HepG2 (cell line): ENCODE measurements around the gene MYL6. TPM values are rescaled to one million over a fixed set of nuclear protein-coding genes. Genes with fewer than 3 reads are reported as not detected.

Experiments used
- ADNP ChIP-seq: sonication (generic); formaldehyde crosslinking; IDR thresholded peaks from 2 replicates; pipeline ENCODE4 v1.4.0; 2020; ENCODE audit warnings: missing genetic modification reagents
- CAMTA2 ChIP-seq: sonication (generic); formaldehyde crosslinking; IDR thresholded peaks from 2 replicates; pipeline ENCODE4 v1.4.0; 2020; ENCODE audit warnings: mild to moderate bottlenecking, missing genetic modification reagents, borderline replicate concordance
- HOXA5 ChIP-seq: sonication (generic); formaldehyde crosslinking; IDR thresholded peaks from 2 replicates; pipeline ENCODE4 v1.4.0; 2020; ENCODE audit warnings: missing genetic modification reagents
- KAT7 ChIP-seq: IDR thresholded peaks from 2 replicates; pipeline ENCODE4 v1.6.1; 2018; ENCODE audit warnings: borderline replicate concordance, missing compliant biosample characterization
- KLF6 ChIP-seq: IDR thresholded peaks from 2 replicates; pipeline ENCODE4 v1.8.0; 2016; ENCODE audit warnings: missing biosample characterization, missing genetic modification reagents
- PAX8 ChIP-seq: sonication (generic); formaldehyde crosslinking; IDR thresholded peaks from 2 replicates; pipeline ENCODE4 v1.8.0; 2022; ENCODE audit warnings: mild to moderate bottlenecking, missing genetic modification reagents, borderline replicate concordance
- PCBP1 ChIP-seq: fragments of 200-400 bp; formaldehyde crosslinking; IDR thresholded peaks from 2 replicates; pipeline ENCODE4 v1.6.1; 2017; ENCODE audit warnings: mild to moderate bottlenecking, low read depth, low read length, borderline replicate concordance
- RARA ChIP-seq: IDR thresholded peaks from 2 replicates; pipeline ENCODE4 v1.6.1; 2016; ENCODE audit warnings: missing genetic modification reagents, missing compliant biosample characterization
- SRSF4 ChIP-seq: fragments of 200-400 bp; formaldehyde crosslinking; IDR thresholded peaks from one replicate; pipeline ENCODE4 v1.6.1; 2018; ENCODE audit warnings: mild to moderate bottlenecking, low read depth, low read length, moderate library complexity; ENCODE audit not compliant: poor library complexity, severe bottlenecking
- TARDBP ChIP-seq: sonication (generic); formaldehyde crosslinking; IDR thresholded peaks from 2 replicates; pipeline ENCODE4 v1.8.0; 2022; ENCODE audit warnings: mild to moderate bottlenecking, missing genetic modification reagents
- ZNF10 ChIP-seq: sonication (generic); formaldehyde crosslinking; IDR thresholded peaks from 2 replicates; pipeline ENCODE4 v1.4.0; 2020; ENCODE audit warnings: mild to moderate bottlenecking, low read depth, missing genetic modification reagents, borderline replicate concordance
- ZNF136 ChIP-seq: sonication (generic); formaldehyde crosslinking; IDR thresholded peaks from 2 replicates; pipeline ENCODE4 v1.8.1; 2022; ENCODE audit warnings: low read depth, mild to moderate bottlenecking, moderate library complexity, missing genetic modification reagents
- polyA plus RNA-seq, 8 experiments: library from polyadenylated mRNA; depleted of rRNA in 3 of 8; stranded (reverse) in 7 of 8; unstranded in 1 of 8; fragments of >200 nt; fragmentation: Illumina TruSeq in 4 of 8; extraction: Trizol in 4 of 8; gene quantifications; 2 replicates each; pipeline versions ENCODE4 v1.2.1 to v1.2.3, GENCODE V29; 2011 to 2016; ENCODE audit warnings: low read depth in 4 of 8, missing spikeins in 1 of 8, mixed read lengths in 1 of 8; ENCODE audit not compliant: insufficient read depth in 1 of 8
- total RNA-seq, 5 experiments: library from RNA; depleted of rRNA; stranded (reverse); fragments of >200 nt; fragmentation: Illumina TruSeq; extraction: Trizol; gene quantifications; 2 replicates each; pipeline ENCODE4 v1.2.3, GENCODE V29; 2016; ENCODE audit warnings: low read depth in 1 of 5
- TF ChIP-seq, protein P1 (sequence below): sonication (generic); formaldehyde crosslinking; IDR thresholded peaks from 2 replicates; pipeline ENCODE4 v1.5.0; 2020; ENCODE audit warnings: missing genetic modification reagents
- TF ChIP-seq, protein P2 (sequence below): sonication (generic); formaldehyde crosslinking; IDR thresholded peaks from 2 replicates; pipeline ENCODE4 v1.4.0; 2020; ENCODE audit warnings: mild to moderate bottlenecking, missing genetic modification reagents
- TF ChIP-seq, protein P3 (sequence below): sonication (generic); formaldehyde crosslinking; IDR thresholded peaks from 2 replicates; pipeline ENCODE4 v1.4.0; 2020; ENCODE audit warnings: missing genetic modification reagents, borderline replicate concordance
- TF ChIP-seq, protein P4 (sequence below): sonication (generic); formaldehyde crosslinking; IDR thresholded peaks from 2 replicates; pipeline ENCODE4 v1.5.1; 2020; ENCODE audit warnings: mild to moderate bottlenecking, missing genetic modification reagents, moderate library complexity
- TF ChIP-seq, protein P5 (sequence below): sonication (generic); formaldehyde crosslinking; IDR thresholded peaks from 2 replicates; pipeline ENCODE4 v1.4.0; 2020; ENCODE audit warnings: missing genetic modification reagents
- TF ChIP-seq, protein P6 (sequence below): sonication (generic); formaldehyde crosslinking; IDR thresholded peaks from 2 replicates; pipeline ENCODE4 v1.4.0; 2020; ENCODE audit warnings: mild to moderate bottlenecking, missing genetic modification reagents

Gene MYL6
- total and polyA plus RNA-seq, 2 of the 13 experiments (the other 11 are each of a cell fraction or from before 2014, with no cell fraction given), result 1,127 to 1,192 TPM

DNA sequence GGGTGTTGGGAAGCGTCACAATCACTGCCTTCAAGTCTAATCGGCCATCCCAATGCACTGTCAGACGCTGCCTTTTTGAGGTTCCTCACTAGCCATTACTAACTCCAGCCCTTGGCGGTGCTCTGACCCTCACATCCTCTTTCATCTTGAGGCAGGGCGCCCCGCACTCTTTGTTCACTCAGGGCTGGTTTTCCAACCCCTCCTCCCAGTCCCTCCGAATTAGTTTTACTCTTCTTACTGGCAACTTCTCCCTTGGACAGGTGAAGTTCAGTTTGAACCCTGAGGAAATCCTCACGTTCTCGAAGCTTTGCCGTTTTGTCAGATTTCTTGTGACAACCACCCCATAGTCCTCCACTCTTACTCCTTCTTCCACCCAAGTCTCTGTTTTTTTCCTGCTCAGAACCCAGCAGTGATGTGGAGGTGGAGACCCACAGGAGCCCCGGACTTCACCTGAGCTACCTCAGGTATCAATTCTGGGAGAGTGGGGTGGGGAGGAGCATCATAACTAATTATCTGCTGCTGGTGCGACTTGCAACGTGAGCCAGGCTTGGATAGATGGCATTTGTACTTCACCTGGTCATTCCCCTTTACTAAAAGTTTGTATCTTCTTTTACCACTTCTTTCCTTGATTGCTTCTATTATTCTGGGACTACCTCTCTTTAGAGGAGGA is 39.3 kb upstream of the MYL6 start (continued):
- TF ChIP-seq, protein P1, sequence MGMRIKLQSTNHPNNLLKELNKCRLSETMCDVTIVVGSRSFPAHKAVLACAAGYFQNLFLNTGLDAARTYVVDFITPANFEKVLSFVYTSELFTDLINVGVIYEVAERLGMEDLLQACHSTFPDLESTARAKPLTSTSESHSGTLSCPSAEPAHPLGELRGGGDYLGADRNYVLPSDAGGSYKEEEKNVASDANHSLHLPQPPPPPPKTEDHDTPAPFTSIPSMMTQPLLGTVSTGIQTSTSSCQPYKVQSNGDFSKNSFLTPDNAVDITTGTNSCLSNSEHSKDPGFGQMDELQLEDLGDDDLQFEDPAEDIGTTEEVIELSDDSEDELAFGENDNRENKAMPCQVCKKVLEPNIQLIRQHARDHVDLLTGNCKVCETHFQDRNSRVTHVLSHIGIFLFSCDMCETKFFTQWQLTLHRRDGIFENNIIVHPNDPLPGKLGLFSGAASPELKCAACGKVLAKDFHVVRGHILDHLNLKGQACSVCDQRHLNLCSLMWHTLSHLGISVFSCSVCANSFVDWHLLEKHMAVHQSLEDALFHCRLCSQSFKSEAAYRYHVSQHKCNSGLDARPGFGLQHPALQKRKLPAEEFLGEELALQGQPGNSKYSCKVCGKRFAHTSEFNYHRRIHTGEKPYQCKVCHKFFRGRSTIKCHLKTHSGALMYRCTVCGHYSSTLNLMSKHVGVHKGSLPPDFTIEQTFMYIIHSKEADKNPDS, result no peak
- TF ChIP-seq, protein P2, sequence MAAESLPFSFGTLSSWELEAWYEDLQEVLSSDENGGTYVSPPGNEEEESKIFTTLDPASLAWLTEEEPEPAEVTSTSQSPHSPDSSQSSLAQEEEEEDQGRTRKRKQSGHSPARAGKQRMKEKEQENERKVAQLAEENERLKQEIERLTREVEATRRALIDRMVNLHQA (CRISPR knock-in tag), result no peak
- TF ChIP-seq, protein P3, sequence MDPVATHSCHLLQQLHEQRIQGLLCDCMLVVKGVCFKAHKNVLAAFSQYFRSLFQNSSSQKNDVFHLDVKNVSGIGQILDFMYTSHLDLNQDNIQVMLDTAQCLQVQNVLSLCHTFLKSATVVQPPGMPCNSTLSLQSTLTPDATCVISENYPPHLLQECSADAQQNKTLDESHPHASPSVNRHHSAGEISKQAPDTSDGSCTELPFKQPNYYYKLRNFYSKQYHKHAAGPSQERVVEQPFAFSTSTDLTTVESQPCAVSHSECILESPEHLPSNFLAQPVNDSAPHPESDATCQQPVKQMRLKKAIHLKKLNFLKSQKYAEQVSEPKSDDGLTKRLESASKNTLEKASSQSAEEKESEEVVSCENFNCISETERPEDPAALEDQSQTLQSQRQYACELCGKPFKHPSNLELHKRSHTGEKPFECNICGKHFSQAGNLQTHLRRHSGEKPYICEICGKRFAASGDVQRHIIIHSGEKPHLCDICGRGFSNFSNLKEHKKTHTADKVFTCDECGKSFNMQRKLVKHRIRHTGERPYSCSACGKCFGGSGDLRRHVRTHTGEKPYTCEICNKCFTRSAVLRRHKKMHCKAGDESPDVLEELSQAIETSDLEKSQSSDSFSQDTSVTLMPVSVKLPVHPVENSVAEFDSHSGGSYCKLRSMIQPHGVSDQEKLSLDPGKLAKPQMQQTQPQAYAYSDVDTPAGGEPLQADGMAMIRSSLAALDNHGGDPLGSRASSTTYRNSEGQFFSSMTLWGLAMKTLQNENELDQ, result no peak
- no peak for TF ChIP-seq RARA
- no peak for TF ChIP-seq CAMTA2
- no peak for TF ChIP-seq KLF6
- no peak for TF ChIP-seq PCBP1
- TF ChIP-seq SRSF4, result no peak
- TF ChIP-seq, protein P4, sequence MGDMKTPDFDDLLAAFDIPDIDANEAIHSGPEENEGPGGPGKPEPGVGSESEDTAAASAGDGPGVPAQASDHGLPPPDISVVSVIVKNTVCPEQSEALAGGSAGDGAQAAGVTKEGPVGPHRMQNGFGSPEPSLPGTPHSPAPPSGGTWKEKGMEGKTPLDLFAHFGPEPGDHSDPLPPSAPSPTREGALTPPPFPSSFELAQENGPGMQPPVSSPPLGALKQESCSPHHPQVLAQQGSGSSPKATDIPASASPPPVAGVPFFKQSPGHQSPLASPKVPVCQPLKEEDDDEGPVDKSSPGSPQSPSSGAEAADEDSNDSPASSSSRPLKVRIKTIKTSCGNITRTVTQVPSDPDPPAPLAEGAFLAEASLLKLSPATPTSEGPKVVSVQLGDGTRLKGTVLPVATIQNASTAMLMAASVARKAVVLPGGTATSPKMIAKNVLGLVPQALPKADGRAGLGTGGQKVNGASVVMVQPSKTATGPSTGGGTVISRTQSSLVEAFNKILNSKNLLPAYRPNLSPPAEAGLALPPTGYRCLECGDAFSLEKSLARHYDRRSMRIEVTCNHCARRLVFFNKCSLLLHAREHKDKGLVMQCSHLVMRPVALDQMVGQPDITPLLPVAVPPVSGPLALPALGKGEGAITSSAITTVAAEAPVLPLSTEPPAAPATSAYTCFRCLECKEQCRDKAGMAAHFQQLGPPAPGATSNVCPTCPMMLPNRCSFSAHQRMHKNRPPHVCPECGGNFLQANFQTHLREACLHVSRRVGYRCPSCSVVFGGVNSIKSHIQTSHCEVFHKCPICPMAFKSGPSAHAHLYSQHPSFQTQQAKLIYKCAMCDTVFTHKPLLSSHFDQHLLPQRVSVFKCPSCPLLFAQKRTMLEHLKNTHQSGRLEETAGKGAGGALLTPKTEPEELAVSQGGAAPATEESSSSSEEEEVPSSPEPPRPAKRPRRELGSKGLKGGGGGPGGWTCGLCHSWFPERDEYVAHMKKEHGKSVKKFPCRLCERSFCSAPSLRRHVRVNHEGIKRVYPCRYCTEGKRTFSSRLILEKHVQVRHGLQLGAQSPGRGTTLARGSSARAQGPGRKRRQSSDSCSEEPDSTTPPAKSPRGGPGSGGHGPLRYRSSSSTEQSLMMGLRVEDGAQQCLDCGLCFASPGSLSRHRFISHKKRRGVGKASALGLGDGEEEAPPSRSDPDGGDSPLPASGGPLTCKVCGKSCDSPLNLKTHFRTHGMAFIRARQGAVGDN (CRISPR knock-in tag), result no peak
- TF ChIP-seq, protein P5, sequence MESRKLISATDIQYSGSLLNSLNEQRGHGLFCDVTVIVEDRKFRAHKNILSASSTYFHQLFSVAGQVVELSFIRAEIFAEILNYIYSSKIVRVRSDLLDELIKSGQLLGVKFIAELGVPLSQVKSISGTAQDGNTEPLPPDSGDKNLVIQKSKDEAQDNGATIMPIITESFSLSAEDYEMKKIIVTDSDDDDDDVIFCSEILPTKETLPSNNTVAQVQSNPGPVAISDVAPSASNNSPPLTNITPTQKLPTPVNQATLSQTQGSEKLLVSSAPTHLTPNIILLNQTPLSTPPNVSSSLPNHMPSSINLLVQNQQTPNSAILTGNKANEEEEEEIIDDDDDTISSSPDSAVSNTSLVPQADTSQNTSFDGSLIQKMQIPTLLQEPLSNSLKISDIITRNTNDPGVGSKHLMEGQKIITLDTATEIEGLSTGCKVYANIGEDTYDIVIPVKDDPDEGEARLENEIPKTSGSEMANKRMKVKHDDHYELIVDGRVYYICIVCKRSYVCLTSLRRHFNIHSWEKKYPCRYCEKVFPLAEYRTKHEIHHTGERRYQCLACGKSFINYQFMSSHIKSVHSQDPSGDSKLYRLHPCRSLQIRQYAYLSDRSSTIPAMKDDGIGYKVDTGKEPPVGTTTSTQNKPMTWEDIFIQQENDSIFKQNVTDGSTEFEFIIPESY, result no peak
- TF ChIP-seq KAT7, result no peak
- no peak for TF ChIP-seq ADNP (CRISPR knock-in tag)
- TF ChIP-seq HOXA5 (CRISPR knock-in tag), result no peak
- TF ChIP-seq TARDBP, result no peak
- TF ChIP-seq, protein P6, sequence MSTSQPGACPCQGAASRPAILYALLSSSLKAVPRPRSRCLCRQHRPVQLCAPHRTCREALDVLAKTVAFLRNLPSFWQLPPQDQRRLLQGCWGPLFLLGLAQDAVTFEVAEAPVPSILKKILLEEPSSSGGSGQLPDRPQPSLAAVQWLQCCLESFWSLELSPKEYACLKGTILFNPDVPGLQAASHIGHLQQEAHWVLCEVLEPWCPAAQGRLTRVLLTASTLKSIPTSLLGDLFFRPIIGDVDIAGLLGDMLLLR (CRISPR knock-in tag), result no peak
- no peak for TF ChIP-seq ZNF136 (CRISPR knock-in tag)
- no peak for TF ChIP-seq PAX8 (CRISPR knock-in tag)
- TF ChIP-seq ZNF10 (CRISPR knock-in tag), result no peak
